GM12878 (cell line): ENCODE results near the gene OR2T12.

Source experiments
- CHD1 ChIP-seq: IDR thresholded peaks from 2 replicates; pipeline ENCODE4 v1.6.1; 2012; ENCODE audit warnings: low read depth, low read length, improper control_type of control experiment
- JUNB ChIP-seq: IDR thresholded peaks from 2 replicates; pipeline ENCODE4 v1.6.1; 2016; ENCODE audit warnings: antibody characterized with exemption, mild to moderate bottlenecking
- TF ChIP-seq, protein P1 (sequence below), 3 experiments: IDR thresholded peaks in 2 of 3; conservative IDR thresholded peaks in 1 of 3; 2 replicates each; pipeline ENCODE4 v1.5.1; 2011; ENCODE audit warnings: low read depth in 3 of 3, low read length in 3 of 3, mild to moderate bottlenecking in 3 of 3, control low read depth in 2 of 3, moderate library complexity in 2 of 3, inconsistent platforms in 1 of 3, mixed read lengths in 1 of 3; ENCODE audit not compliant: control insufficient read depth in 2 of 3, insufficient read depth in 1 of 3; ENCODE audit errors: extremely low read depth in 1 of 3

DNA sequence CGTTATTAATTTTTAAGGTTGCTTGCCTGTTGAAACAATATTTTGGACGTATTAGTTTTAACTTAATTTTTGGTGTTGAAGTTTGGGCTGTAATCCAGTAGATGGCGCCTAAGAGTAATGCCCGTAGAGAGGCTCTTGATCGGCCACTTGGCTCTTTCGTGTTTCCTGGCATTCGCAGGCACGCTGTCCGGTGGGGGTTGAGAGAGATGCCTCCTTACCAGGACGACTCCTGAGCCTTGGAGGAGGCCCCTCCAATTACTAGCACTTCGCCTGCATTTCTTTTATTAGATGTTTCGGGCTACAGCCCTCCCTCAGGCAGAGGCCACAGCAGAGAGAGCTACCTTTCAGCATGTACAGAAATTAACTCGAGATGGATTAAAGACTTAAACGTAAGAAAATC is 60.0 kb downstream of the OR2T12 start:
- TF ChIP-seq, protein P1, sequence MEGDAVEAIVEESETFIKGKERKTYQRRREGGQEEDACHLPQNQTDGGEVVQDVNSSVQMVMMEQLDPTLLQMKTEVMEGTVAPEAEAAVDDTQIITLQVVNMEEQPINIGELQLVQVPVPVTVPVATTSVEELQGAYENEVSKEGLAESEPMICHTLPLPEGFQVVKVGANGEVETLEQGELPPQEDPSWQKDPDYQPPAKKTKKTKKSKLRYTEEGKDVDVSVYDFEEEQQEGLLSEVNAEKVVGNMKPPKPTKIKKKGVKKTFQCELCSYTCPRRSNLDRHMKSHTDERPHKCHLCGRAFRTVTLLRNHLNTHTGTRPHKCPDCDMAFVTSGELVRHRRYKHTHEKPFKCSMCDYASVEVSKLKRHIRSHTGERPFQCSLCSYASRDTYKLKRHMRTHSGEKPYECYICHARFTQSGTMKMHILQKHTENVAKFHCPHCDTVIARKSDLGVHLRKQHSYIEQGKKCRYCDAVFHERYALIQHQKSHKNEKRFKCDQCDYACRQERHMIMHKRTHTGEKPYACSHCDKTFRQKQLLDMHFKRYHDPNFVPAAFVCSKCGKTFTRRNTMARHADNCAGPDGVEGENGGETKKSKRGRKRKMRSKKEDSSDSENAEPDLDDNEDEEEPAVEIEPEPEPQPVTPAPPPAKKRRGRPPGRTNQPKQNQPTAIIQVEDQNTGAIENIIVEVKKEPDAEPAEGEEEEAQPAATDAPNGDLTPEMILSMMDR (IDR thresholded peaks at IDR 0.05 in 2 of 3, conservative IDR thresholded peaks at IDR 0.05 in 1 of 3; ENCODE audit: control insufficient read depth in 2 of 3, extremely low read depth in 1 of 3, insufficient read depth in 1 of 3, low read depth in 3 of 3, low read length in 3 of 3) = peak; percentile 75 to 83 (median 79)
- TF ChIP-seq JUNB (no peak), CHD1 (no peak)
